HG03280 (cell line): ENCODE data around the gene WNK3.

Experiments
- ATAC-seq: cut with Tn5 transposase; IDR thresholded peaks from one replicate; pipeline ENCODE4 v1.9.1; 2021; ENCODE audit warnings: mild to moderate bottlenecking, moderate library complexity; ENCODE audit not compliant: unreplicated experiment

WNK3 gene

DNA sequence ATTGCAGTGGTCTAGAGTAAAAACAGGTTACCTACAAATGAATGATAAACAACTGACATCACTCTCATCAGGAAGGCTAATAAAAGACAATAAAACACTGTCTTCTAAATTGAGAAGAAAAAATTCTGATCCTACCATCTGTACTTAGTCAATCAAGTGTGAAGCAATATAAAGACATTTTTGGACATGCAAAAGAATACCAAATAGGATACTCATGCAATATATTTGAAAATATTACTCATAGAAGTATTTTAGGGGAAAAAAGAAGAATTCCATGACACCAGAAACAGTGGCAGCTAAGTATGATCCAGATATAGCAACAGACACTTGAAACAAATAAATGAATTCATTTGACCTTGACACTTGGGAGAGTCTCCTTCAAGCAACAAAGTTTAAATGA lies 111.0 kb downstream of the WNK3 start:
- ATAC-seq, result no peak

DNA sequence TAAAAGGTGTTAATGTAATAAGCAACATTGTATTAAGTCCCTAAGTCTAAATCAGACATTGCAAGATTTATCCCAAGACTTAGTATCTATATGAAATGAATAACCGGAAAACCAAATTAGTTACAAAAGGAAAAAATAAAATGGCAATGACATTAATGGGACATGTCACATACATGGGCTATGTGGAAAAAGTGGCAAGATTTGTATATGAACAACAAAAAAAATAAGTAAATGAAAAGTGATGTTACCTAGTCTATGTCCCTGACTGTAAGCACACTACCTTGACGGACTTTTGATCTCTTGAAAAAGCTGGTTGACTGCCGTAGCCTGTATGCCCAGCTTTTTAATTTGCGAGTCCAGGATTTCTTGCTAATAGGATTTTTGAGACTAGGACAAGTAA lies 119.3 kb downstream of the WNK3 start:
- no peak for ATAC-seq

DNA sequence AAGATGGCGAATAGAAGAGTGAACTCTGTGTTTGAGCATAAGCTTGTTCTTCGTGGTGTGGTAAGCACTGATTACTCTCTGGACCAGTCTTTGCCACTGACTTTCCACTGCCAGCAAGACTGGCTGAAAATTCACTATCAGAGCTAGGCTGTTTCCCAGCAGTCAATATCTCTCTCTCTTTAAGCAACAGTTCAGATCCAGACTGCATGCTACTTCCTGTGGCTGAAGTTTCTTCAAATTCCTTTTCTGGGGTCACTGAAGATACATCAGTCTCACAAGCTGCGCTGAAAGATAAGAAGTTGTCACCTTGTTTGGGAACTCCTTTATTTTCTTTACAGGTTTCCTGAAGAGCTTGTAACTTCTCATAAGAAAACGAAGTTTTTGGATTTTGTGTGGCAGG lies 120.8 kb downstream of the WNK3 start:
- ATAC-seq, result no peak

DNA sequence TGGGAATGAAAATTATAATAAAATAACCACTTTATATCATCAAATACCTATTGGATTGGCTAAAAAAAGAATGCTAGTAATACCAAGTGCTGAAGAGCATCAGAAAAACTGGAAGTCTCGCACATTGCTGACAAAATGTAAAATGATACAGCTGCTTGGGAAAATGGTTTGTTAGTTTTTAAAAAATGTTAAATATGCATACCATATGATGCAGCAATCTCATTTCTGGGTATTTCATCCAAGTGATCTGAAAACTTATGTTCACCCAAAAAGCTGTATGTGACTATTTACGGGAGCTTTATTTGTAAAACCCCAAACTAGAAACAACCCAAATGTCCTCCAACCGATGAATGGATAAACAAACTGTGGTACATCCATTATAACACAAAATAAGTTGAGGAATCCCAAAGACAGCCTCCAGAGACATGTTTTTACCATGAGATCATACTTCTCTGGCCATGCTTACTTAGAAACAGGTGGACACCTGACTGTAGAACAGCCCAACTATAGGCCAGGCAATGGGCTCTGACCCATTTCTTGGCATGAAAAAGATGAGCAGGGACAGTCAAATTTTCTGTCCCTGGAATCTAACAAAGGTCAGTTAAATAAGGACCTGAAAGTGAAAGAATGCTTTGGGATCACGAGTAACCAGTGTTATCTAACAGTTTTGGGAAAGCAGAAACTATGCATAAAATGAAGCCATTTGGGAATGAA lies 127.3 kb downstream of the WNK3 start:
- ATAC-seq, result no peak

DNA sequence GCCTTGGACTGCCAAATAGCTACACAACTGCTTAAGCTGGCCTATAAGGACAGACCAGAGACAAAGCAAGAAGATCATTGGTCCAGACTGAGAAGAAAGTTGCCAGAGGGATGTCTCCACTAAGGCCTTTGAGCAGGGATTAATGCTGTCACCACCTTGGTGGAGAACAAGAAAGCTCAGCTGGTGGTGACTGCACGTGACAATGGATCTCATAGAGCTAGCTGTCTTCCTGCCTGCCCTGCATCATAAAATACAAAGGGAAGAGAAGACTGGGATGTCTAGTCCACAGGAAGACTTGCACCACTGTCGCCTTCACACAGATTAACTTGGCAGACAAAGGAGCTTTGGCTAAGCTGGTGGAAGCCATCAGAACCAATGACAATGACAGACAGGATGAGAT lies 134.3 kb downstream of the WNK3 start:
- ATAC-seq, result no peak

DNA sequence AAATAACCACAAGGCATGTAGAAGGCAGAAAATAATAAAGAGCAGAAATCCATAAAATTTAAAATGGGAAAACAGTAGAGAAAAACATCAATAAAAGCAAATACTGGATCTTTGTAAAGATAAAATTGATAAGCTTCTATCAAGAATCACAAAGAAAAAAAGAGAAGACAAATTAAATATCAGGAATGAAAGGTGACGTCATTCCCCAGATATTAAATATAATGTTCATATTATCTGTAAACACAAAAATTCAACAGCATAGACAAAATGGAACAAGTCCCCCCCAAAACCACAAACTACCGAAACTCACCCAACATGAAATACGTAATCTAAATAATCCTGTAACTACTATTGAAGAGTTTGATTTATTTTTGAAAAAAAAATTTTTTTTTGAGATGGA lies 144.2 kb downstream of the WNK3 start:
- no peak for ATAC-seq

DNA sequence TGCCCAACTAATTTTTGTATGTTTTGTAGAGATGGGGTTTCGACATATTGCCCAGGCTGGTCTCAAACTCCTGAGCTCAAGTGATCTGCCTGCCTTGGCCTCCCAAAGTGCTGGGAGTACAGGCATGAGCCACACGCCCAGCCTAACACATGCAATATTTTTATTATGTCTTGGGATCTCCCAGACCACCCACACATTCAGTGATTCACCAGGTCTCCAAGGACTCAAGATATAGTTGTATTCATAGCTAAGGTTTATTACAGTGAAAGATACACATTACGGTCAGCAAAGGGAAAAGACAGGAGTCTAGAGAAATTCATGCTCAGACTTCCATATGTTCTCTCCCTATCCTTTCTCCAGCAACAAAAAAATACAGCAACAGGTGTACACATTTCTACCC lies 149.3 kb downstream of the WNK3 start:
- no peak for ATAC-seq

DNA sequence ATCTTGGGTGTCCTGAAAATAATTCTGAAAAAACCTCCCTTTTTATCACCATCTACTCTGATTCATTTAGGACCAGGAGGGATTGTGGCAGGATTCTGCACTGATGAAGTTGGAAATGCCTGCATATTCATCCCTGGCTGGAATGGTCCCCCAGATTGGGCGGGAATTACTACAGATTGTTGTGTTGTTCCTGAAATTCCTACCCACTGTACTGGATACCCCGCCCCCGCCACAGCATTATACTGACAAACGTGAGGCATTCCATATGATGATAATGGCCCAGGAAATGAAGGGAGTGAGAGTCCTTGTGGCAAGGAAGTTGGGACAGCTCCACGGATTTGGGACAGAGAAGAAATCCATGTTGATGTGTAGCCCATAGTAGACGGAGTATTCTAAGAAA lies 159.6 kb downstream of the WNK3 start:
- no peak for ATAC-seq

DNA sequence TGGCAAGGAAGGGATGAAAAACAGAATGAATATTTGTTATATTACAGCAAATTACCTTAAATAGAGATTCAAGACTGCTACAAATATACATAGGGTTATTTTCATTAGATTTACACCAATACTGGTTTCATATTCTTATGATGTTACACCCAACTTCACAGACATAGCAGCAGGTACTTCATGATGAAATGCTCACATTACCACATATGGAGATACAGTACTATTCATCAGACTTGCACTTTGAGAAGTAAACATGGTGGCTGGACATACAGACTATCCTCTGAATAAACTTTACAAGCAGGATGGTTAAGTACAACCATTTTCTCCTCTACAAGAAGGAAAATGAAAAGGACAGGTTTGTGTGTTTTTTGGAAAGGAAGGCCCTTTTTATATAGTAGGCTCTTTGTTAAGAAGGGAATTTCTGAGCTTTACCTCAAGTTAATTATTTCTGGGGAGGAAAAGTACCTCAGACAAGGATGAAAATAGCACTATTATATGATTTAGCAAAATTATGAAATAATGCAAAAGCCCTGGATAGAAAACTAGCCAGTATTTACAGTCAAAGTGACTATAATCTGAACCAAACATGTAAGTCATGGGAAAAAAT lies 162.8 kb downstream of the WNK3 start:
- ATAC-seq, result no peak

DNA sequence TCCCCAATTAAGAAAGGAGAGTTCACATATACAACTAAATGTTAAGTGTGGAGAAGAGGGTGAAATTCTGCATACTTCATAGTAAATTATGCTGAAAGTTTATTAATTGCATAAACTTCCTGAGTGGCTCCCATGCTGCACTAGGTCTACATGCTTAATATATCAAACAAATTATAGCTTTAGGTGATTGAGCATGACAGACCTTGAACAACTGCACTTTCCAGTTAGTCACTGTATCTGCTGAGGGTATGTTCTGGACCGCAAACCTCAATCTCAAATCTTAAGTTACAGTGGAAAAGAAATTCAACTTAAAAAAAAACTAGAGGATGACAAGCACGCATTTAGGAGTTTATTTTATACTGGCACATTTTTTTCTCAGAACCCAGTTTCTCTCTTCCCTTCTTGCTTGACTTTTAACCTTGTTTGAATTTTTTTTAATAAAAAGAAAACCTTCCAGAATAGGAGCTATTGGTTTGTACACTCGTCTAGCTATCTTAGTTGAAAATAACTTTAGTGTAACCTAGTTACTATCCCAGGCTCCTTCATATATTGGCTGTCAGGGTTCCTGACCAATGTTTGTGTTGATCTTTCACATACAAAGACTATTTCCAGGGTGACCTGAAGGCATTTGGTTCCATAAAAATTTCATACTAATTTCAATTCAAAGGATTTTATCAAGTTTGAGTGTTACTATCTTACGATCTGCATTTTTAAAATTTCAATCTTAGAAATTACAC lies 164.6 kb downstream of the WNK3 start:
- ATAC-seq, result no peak

DNA sequence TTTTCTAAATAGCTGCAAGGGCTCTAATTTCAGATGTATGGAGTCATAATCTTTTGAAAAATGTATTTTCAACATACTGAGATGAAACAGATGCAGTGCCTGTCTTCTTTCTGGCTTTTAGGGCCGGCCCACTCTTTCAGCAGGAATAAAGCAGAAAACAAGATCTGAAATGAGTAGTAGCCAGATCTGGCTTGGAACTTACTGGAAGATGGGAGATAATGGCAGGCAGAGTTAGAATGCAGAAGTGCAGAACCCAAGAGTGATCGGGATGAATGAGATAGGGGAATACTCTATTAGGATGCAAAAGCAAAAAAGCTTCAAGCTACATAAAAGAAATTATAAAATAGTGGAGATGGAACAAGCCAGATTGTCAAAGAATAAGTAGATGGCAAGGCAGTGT lies 173.4 kb downstream of the WNK3 start:
- ATAC-seq, result no peak

DNA sequence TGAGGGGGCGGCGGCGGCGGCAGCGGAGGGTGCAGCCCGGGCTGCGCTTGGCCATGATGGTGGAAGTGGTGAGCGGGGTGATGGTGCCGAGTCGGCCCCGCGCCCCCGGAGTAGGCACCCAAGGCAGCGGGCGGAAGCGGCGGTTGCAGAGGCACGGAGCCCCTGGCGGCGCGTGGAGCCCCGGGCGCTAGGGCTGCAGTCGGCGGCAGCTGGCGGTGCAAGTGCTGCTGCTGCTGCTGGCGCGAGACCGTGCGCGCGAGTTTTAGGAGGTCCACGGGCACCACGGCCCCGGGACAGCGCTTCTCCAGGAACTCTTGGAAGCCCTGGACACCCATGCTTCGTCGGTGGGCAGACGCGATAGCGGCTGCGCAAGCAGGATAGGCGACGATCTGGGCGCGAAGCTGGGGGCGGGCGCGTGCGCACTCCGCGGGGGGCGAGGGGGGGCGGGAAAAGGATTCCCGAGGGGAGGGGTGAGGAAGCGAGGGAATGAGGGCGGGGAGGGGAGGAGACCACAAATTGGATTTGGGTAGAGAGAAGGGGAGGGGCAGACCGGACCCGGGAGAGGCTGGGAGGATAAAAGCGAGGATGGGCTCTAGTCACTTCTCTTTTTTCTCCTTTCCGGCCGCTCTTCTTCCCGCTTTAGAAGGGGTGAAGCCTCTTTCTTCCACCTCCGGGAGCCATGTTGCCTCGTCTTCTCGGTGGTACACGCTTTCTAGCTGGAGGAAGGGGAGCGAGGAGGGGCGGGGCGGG lies 174.8 kb downstream of the WNK3 start, which contains the start of gene FAM120C:
Gene FAM120C (minus strand): TSS at position 391 of the 750 bp plus-strand sequence. CDS start 56 bp downstream, at position 335.
- ATAC-seq, result peak; percentile 45

DNA sequence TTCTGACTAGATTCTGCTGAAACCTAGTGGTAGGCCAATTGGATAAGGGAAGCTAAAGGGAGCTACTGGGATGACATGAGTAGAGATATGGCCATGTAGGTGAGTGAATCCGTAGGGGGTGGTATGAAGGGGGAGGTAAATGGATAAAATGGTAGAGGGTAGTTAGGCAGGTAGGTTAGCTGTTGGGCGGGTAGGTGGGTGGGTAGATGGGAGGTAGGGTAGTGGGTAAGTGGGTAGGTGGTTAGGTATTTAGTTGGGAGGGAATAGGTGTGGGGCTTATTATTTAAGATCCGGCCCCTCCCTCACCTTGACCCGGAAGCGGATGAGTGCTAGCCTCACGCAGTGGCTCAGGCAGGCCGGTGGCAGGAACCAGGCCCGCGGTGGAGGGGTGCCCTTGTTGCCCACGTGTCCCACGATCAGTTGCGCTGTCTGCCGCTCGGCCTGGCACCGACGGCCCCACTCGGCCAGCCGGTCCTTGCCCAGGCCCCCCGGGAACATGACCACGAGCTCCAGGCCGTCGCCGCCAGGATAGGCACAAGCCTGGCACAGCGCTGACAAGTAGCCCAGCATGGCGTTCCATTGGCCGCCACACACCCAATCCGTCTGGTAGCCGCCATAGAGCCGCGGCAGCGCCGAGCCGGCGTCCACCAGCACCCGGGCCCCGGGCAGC lies 175.5 kb downstream of the WNK3 start:
- ATAC-seq, result peak; percentile 64

DNA sequence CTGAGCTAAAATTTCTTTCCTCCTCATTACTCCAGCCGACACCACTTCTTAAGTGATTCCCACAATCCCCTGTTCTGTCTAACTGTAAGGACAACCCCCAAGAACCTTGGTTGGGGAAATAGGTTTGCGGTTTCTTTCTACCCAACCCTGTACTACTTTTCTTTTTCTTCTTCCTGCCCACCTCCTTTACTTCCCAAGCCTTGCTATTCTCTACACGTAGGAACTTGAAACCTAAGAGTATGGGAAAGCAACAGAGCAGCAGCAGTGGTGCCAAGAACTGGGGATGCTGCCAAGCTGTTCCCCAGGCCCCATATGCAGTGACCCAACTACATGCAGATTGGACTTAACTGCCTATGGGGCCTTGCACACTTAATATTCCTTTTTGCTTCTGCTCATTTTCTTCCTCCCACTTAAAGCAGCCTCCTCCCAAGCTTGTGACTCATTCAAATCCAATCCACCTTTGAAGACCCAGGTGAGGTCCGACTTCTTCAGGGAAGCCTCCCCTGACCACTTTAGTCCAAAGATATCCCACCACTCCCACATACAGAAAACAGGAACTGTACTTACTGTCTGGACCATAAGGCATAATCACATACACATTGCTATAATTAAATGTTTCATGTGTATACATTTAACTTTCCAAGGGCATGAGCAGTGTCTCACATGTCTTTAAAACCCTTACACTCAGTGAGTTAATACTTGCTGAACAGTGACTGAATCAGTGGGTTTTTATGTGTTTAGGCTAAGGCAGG lies 176.5 kb downstream of the WNK3 start:
- ATAC-seq, result no peak

DNA sequence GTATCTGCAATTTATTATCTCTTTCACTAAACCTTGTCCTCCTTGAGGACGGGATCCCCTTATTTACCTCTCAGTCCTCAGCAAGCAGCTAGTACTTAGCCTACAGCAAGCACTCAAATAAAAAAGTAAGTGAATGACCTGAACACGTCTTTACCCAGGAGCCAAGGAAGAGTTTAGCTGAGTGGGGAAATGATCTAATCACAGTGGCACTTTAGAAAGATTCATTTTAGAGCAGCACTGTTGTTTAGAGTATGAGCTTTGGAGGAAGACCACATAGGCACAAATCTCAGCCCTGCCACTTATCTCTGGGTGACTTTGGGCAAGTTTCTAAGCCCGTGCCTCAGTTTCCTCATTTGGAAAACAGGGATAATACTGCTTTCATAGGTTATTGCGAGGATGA lies 177.4 kb downstream of the WNK3 start:
- no peak for ATAC-seq

DNA sequence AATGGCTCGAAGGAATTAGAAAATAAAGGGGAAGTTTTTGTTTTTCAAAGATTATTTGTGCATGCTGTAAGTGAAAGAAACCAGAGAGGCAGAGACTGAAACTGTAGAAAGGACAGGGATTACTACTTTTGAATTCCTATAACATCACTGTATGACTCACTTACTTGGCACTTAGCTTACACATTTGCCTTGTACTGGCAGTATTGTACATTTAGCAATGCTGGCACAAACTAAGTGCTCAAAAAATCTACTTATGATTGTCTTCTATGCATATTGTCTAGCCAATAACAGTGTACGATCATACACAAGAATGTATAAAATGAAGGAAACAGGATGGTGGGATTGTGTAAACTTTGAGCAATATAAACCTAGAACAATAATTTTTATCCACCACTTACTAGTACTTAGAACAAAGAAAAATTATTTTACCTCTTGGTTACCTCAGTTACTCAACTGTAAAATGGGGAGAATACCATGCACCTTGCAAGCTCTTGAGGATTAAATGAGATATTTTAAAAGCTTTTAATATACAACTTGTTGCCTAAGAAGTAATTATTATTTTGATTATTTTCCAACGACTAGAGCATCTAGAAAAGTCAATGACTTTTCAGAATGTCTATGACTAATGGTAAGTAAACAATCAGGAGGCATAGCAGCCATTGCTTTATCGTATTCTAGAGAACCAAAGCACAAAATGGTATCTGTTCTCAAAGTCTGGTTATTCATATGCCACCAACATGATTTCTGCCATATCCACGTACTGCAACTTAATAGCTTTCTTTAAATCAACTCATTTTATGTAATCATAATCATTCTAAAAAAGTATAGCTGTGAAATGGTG lies 179.5 kb downstream of the WNK3 start:
- no peak for ATAC-seq

DNA sequence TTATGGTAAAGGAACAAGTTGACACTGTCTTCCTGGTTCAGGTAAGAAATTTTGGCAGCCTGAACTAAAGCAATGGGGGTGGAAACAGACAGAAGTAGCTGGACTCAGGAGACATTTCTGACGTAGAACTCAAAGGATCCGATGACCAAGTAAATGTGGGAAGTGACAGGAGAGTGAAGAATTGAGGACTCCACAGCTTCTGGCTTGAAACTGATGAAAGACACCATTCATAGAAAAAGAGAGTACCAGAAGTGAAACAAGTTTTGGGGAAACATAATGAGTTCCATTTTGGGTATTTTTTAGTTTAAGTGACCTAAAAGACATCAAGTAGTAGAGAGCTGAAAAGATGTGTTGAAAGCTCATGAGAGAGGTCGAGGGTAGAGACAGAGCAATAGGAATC lies 180.5 kb downstream of the WNK3 start:
- ATAC-seq, result no peak

DNA sequence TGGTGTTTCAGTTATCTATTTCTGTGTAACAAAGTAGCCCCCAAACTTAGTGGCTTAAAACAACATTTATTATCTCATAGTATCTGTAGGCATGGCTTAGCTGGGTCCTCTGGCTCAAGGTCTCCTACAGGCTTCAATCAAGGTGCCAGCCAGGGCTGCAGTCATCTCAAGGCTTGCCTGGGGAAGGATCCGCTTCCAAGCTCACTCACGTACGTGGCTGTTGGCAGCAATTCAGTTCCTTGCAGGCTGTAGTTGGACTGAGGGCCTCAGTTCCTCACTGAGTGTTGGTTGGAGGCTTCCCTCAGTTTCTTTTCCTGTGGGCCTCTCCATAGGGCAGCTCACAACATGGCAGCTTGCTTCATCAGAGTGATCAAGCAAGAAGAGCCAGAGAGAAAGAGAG lies 184.1 kb downstream of the WNK3 start:
- ATAC-seq, result no peak

DNA sequence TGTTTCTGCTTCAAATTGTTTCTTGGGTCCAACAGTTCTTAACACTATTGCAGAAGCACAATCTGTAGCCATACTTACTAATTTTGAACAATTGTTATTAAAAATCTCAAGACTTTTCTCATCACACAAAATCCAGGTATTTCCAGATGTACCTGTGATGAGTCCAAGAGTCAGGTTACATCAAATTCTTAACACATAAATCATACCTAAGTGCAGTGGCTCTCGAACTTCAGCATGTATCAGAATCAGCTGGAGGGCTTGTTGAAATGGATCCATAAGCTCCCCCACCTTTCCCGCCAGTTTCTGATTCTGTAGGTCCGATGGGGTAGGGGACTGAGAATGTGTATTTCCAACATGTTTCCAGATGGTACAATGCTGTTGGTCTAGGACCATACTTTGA lies 185.4 kb downstream of the WNK3 start:
- ATAC-seq, result no peak
